ENCODE measurements around the gene ADCY10. TPM values are rescaled to one million over a fixed set of nuclear protein-coding genes. Genes with fewer than 3 reads are reported as not detected.

ADCY10 gene
- total and polyA plus RNA-seq, 2 of the 4 experiments (the other 2 are of a cell fraction) = under 0.01 to 0.03 TPM

- H2AK5ac ChIP-seq (ENCODE audit: low read depth, low read length) = peak overlapping the region; percentile 73
- H3K4me3 ChIP-seq (ENCODE audit: insufficient read depth, low read depth, low read length) = no peak overlapping the region
- H4K20me1 ChIP-seq (ENCODE audit: insufficient read depth, low read length) = peaks cover 7% of the 10 kb centered on the region; the same call in 1 of the 2 replicates
- DNase-seq = peak; percentile 99
- peak overlapping the region; percentile 61 to 83 for H4K8ac ChIP-seq (ENCODE audit: low read depth in 2 of 2, low read length in 2 of 2)
- no peak overlapping the region for H2AFZ ChIP-seq (replicated peaks; ENCODE audit: low read length, poor library complexity)
- peak overlapping the region; percentile 82 for H3K4ac ChIP-seq (ENCODE audit: low read depth, low read length)
- peak overlapping the region; percentile 34; the same call in 1 of the 2 replicates for H3K9ac ChIP-seq (ENCODE audit: low read depth, low read length)
- CTCF ChIA-PET = interaction anchor here (0.7 kb wide), 1 partner anchor 23 kb away, joined by 3 read pairs; no protein-coding TSS in a partner anchor
- dilution Hi-C loops (cut with HindIII; ENCODE audit: low sequenced_read_pairs, unreplicated experiment) (no loop called here), intact Hi-C loops (cut with micrococcal nuclease) (loop anchor here (1.0 to 5.0 kb wide), 2 partner anchors 70 to 291 kb away; partner anchors contain the start of gene MPZL1), in situ Hi-C loops (cut with MboI; ENCODE audit: low sequenced_read_pairs) (no loop called here)
- no peaks in the 10 kb centered on the region for H3K9me3 ChIP-seq (ENCODE audit: control insufficient read depth, insufficient read depth, low read length)
- H4K91ac ChIP-seq (ENCODE audit: insufficient read depth, low read depth, low read length) = peak overlapping the region; percentile 69
- POLR2A ChIA-PET (ENCODE audit: unreplicated experiment) = no interaction called here
- no peaks in the 10 kb centered on the region for H3K27me3 ChIP-seq (ENCODE audit: control insufficient read depth, insufficient read depth, low read length)
- H3K36me3 ChIP-seq (ENCODE audit: control insufficient read depth, insufficient read depth, low read length) = peaks cover 24% of the 10 kb centered on the region
- peak overlapping the region; percentile 18 for H3K56ac ChIP-seq (ENCODE audit: extremely low read depth, insufficient read depth, low read length)
- peak; percentile 83 for ATAC-seq (ENCODE audit: low read depth)
- WGBS, 2 experiments (ENCODE audit: extremely low coverage in 2 of 2, insufficient read length in 1 of 2) = no CpG with 5 or more reads among the region's 5 CpGs
- H3K18ac ChIP-seq (ENCODE audit: low read depth, low read length) = peak overlapping the region; percentile 31
- no TSS peak for BruUV-seq (replicated peaks)
- H3K14ac ChIP-seq (replicated peaks; ENCODE audit: low read depth, low read length) = peak overlapping the region; percentile 50
- H3K9me1 ChIP-seq (ENCODE audit: insufficient read depth, low read length) = peaks cover 21% of the 10 kb centered on the region
- H2AK9ac ChIP-seq (replicated peaks; ENCODE audit: low read depth, low read length, poor library complexity) = peak overlapping the region; percentile 44
- peak overlapping the region; percentile 28 for H4K5ac ChIP-seq (ENCODE audit: low read depth, low read length)
- no peak overlapping the region for H3K4me2 ChIP-seq (ENCODE audit: low read depth, low read length)
- peak overlapping the region; percentile 64 for H2BK20ac ChIP-seq (ENCODE audit: low read depth, low read length)
- H2BK120ac ChIP-seq (ENCODE audit: low read depth, low read length) = peak overlapping the region; percentile 73
- peak overlapping the region; percentile 58 for H3K27ac ChIP-seq (ENCODE audit: insufficient read depth, low read length)
- H3K79me1 ChIP-seq (ENCODE audit: low read depth in 1 of 2, low read length in 2 of 2) = peaks cover under 1 to 42% of the 10 kb centered on the region in 2 experiments; a peak in 3 of 4 replicates
- H3K23ac ChIP-seq (ENCODE audit: low read depth, low read length) = peak overlapping the region; percentile 69
- H3K4me1 ChIP-seq (ENCODE audit: control insufficient read depth, insufficient read depth, low read length) = peaks cover 18% of the 10 kb centered on the region
- H2BK5ac ChIP-seq (ENCODE audit: low read depth, low read length, poor library complexity, severe bottlenecking) = peak overlapping the region; percentile 62
- peak overlapping the region; percentile 72; the same call in 2 of the 3 replicates for H2BK15ac ChIP-seq (ENCODE audit: low read depth, low read length)
- TF ChIP-seq MXI1 (IDR thresholded peaks at IDR 0.05; ENCODE audit: borderline replicate concordance, low read depth, low read length) = no peak
- peak; percentile 15; the same call in 1 of the 2 replicates for TF ChIP-seq RAD21 (IDR thresholded peaks at IDR 0.05; ENCODE audit: low read length)
- TF ChIP-seq NFE2L2 (IDR thresholded peaks at IDR 0.05; ENCODE audit: low read depth, low read length) = peak; percentile 77
- TF ChIP-seq CEBPB (IDR thresholded peaks at IDR 0.05; ENCODE audit: low read depth, low read length) = peak; percentile 98
- TF ChIP-seq RCOR1 (IDR thresholded peaks at IDR 0.05; ENCODE audit: insufficient replicate concordance, low read length) = peak; percentile 86
- TF ChIP-seq CTCF (conservative IDR thresholded peaks at IDR 0.05; ENCODE audit: low read depth, low read length) = peak; percentile 22; the same call in 1 of the 2 replicates
- TF ChIP-seq FOS (IDR thresholded peaks at IDR 0.05; ENCODE audit: low read depth, low read length) = peak; percentile 61
- TF ChIP-seq POLR2A (IDR thresholded peaks at IDR 0.05; ENCODE audit: low read depth, low read length) = no peak
- TF ChIP-seq BHLHE40 (IDR thresholded peaks at IDR 0.05; ENCODE audit: low read depth, low read length) = peak; percentile 87
- TF ChIP-seq ELK1 (IDR thresholded peaks at IDR 0.05; ENCODE audit: borderline replicate concordance, low read depth, low read length) = no peak
- TF ChIP-seq MAFK (IDR thresholded peaks at IDR 0.05; ENCODE audit: low read depth, low read length) = peak; percentile 71
- TF ChIP-seq USF2 (IDR thresholded peaks at IDR 0.05; ENCODE audit: low read depth, low read length) = no peak
- peak; percentile 65 for TF ChIP-seq MAZ (IDR thresholded peaks at IDR 0.05; ENCODE audit: borderline replicate concordance, low read depth, low read length)
Measured at GRCh38 chr1:167791281-167792187, 122.4 kb downstream of the ADCY10 start.

Measured in IMR-90 (cell line).